ENCODE data around the gene REXO5. TPM values are rescaled to one million over a fixed set of nuclear protein-coding genes. Genes with fewer than 3 reads are reported as not detected.

REXO5 gene
- total RNA-seq, 1 donor from 2014 or later, result 4.0 TPM

DNA sequence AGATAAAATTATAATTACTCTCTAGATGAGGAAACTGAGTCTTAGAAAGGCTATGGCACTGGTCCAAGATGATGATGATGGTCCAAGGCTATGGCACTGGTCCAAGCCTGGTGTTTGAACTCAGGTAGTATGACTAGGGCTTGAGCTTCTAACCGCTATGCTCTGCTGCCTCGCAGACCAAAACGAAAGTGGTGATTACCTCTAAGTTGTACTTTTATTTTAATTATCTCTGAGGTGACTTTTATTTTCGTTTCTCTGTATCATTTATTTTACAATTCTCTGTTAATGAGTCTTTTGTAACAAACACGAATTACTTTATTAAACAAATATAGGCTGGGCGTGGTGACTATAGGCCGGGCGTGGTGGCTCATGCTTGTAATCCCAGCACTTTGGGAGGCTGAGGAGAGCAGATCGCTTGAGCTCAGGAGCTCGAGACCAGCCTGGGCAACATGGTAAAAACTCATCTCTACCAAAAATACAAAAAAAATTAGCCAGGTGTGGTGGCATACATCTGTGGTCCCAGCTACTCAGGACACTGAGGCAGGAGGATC, 5.6 kb downstream of the REXO5 start:
- Mint-ChIP-seq H3K4me1 (ENCODE audit: low read depth) (peaks cover 14% of the 10 kb centered on the region), H3K4me3 (ENCODE audit: unreplicated experiment) (no peak overlapping the region), H3K27me3 (ENCODE audit: low read depth) (no peaks in the 10 kb centered on the region), H3K36me3 (ENCODE audit: low read depth) (peaks cover 1% of the 10 kb centered on the region), H3K9me3 (ENCODE audit: low read depth) (no peaks in the 10 kb centered on the region), H3K27ac (ENCODE audit: unreplicated experiment) (no peak overlapping the region)
- DNase-seq (ENCODE audit: low spot score), result no peak
- TF ChIP-seq, protein P1, sequence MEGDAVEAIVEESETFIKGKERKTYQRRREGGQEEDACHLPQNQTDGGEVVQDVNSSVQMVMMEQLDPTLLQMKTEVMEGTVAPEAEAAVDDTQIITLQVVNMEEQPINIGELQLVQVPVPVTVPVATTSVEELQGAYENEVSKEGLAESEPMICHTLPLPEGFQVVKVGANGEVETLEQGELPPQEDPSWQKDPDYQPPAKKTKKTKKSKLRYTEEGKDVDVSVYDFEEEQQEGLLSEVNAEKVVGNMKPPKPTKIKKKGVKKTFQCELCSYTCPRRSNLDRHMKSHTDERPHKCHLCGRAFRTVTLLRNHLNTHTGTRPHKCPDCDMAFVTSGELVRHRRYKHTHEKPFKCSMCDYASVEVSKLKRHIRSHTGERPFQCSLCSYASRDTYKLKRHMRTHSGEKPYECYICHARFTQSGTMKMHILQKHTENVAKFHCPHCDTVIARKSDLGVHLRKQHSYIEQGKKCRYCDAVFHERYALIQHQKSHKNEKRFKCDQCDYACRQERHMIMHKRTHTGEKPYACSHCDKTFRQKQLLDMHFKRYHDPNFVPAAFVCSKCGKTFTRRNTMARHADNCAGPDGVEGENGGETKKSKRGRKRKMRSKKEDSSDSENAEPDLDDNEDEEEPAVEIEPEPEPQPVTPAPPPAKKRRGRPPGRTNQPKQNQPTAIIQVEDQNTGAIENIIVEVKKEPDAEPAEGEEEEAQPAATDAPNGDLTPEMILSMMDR (IDR thresholded peaks at IDR 0.05), result no peak

DNA sequence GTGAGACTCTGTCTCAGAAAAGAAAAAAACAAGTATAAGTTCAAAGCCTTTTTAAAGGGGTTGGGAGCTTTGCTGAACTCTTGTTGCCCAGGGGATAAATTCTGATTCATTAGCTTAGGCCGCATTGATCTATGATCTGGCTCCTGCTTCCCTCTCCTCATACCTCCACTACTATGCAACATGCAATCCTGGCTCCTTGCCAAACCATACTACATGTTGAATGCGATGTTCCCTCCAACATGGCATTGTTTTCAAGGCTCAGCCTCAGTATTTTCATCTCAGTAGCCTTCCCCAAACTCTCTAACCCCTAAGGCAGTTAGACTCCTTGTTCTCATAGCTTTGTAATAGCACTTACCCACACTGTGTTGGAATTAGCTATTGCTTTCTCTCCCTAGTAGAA, 6.2 kb downstream of the REXO5 start:
- peaks cover 10% of the 10 kb centered on the region for H3K4me1 Mint-ChIP-seq (ENCODE audit: low read depth)
- H3K36me3 Mint-ChIP-seq (ENCODE audit: low read depth), result peaks cover 1% of the 10 kb centered on the region
- no peak overlapping the region for H3K4me3 Mint-ChIP-seq (ENCODE audit: unreplicated experiment)
- no peaks in the 10 kb centered on the region for H3K27me3 Mint-ChIP-seq (ENCODE audit: low read depth)
- no peak overlapping the region for H3K27ac Mint-ChIP-seq (ENCODE audit: unreplicated experiment)
- TF ChIP-seq, protein P1 (IDR thresholded peaks at IDR 0.05), result no peak
- DNase-seq (ENCODE audit: low spot score), result no peak
- H3K9me3 Mint-ChIP-seq (ENCODE audit: low read depth), result no peaks in the 10 kb centered on the region

DNA sequence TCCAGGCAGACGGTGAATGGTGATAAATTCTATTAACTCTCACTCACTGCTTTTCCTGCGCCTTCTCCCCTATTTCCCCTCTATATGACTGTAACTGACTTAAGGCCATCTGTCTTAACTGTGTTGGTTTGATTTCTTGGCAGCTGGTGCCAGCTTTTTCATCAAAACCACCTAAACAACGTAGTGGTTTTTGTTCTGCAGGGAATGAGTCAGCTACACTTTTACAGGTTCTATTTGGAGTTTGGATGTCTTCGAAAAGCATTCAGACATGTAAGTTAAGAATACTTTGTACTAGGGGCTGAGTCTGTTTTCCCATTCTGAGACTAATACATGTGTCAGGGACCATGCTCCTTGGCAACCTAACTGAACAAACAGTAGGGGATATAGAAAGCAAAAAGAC, 8.5 kb downstream of the REXO5 start:
- no peaks in the 10 kb centered on the region for H3K27me3 Mint-ChIP-seq (ENCODE audit: low read depth)
- peaks cover 4% of the 10 kb centered on the region for H3K36me3 Mint-ChIP-seq (ENCODE audit: low read depth)
- H3K4me3 Mint-ChIP-seq (ENCODE audit: unreplicated experiment), result no peak overlapping the region
- H3K9me3 Mint-ChIP-seq (ENCODE audit: low read depth), result no peaks in the 10 kb centered on the region
- H3K27ac Mint-ChIP-seq (ENCODE audit: unreplicated experiment), result no peak overlapping the region
- DNase-seq (ENCODE audit: low spot score), result no peak
- TF ChIP-seq, protein P1 (IDR thresholded peaks at IDR 0.05), result no peak
- H3K4me1 Mint-ChIP-seq (ENCODE audit: low read depth), result peaks cover 6% of the 10 kb centered on the region

DNA sequence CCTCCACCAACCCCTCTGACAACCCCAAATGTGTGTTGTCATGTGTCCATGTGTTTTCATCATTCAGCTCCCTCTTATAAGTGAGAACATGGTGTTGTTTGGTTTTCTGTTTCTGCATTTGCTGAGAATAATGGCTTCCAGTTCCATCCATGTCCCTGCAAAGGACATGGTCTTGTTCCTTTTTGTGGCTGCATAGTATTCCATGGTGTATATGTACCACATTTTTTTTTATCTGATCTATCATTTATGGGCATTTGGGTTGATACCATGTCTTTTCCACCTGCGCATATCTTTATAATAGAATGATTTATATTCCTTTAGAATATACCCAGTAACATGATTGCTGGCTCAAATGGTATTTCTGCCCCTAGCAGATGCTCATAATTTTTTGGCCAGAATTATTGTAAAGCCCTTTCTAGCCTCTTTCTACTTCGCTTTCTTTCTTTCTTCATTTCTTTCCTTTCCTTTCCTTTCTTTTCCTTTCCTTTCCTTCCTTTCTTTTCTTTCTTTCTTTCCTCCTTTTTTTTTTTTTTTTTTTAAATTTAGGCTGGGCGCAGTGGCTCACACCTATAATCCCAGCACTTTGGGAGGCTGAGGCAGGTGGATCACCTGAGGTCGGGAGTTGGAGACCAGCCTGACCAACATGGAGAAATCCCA, 12.7 kb downstream of the REXO5 start:
- no peaks in the 10 kb centered on the region for H3K9me3 Mint-ChIP-seq (ENCODE audit: low read depth)
- DNase-seq (ENCODE audit: low spot score), result no peak
- TF ChIP-seq, protein P1 (IDR thresholded peaks at IDR 0.05), result no peak
- H3K27ac Mint-ChIP-seq (ENCODE audit: unreplicated experiment), result no peak overlapping the region
- no peaks in the 10 kb centered on the region for H3K27me3 Mint-ChIP-seq (ENCODE audit: low read depth)
- peaks cover 11% of the 10 kb centered on the region for H3K4me1 Mint-ChIP-seq (ENCODE audit: low read depth)
- H3K4me3 Mint-ChIP-seq (ENCODE audit: unreplicated experiment), result no peak overlapping the region
- H3K36me3 Mint-ChIP-seq (ENCODE audit: low read depth), result peaks cover 5% of the 10 kb centered on the region

DNA sequence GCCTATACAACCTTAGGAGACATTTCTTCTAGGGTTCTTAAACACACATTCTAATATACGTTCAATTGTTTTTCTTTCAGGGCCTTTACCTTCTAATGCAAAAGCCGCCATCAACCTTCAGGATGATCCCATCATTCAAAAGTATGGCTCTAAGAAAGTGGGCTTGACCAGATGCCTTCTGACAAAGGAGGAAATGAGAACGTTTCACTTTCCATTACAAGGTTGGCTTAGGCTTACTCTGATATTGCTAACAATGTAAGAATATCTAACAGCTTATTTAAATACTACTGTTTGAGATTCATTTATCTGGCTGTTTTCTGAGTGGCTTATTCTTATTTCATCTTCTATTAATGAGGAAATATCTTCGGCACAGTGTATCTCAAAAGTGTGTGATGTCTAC, 15.4 kb downstream of the REXO5 start:
- Mint-ChIP-seq H3K27ac (ENCODE audit: unreplicated experiment) (no peak overlapping the region), H3K36me3 (ENCODE audit: low read depth) (peaks cover 7% of the 10 kb centered on the region), H3K4me1 (ENCODE audit: low read depth) (peaks cover 8% of the 10 kb centered on the region), H3K4me3 (ENCODE audit: unreplicated experiment) (no peak overlapping the region), H3K27me3 (ENCODE audit: low read depth) (no peaks in the 10 kb centered on the region), H3K9me3 (ENCODE audit: low read depth) (no peaks in the 10 kb centered on the region)
- DNase-seq (ENCODE audit: low spot score), result no peak
- TF ChIP-seq, protein P1 (IDR thresholded peaks at IDR 0.05), result no peak
